GM18519 (cell line): ENCODE data around the gene SAMD10.
"Not testable (repeated sequence)": the region's sequence is repeated elsewhere in the genome, so short reads cannot be mapped to it uniquely, and the experiment has no call there.

Experiments
- ATAC-seq: cut with Tn5 transposase; IDR thresholded peaks from one replicate; pipeline ENCODE4 v1.9.1; 2021; ENCODE audit warnings: mild to moderate bottlenecking, moderate library complexity; ENCODE audit not compliant: unreplicated experiment, low FRiP score

SAMD10 gene

GRCh38 chr20:64003960-64004725 is 24.7 kb upstream of the SAMD10 start:
- no peak for ATAC-seq

- ATAC-seq = no peak
Measured at GRCh38 chr20:64001607-64002011, 22.2 kb upstream of the SAMD10 start.

- ATAC-seq = no peak
Measured at GRCh38 chr20:64000906-64001305, 21.5 kb upstream of the SAMD10 start.

GRCh38 chr20:63982937-63983336 is 3.5 kb upstream of the SAMD10 start:
- ATAC-seq = no peak

GRCh38 chr20:63980806-63981728 is 1.6 kb upstream of the SAMD10 start, which contains the start of gene PRPF6:
Gene PRPF6, plus strand, starts transcription at chr20:63981132. Its CDS starts 114 bp downstream, at chr20:63981246.
- ATAC-seq = peak; percentile 44

GRCh38 chr20:63980317-63980805 is 919 bp upstream of the SAMD10 start:
- peak; percentile 6 for ATAC-seq

GRCh38 chr20:63979229-63979556 is 249 bp downstream of the SAMD10 start:
- ATAC-seq = no peak

GRCh38 chr20:63978319-63979228 is 868 bp downstream of the SAMD10 start:
- ATAC-seq = no peak

GRCh38 chr20:63977739-63978276 is 1.6 kb downstream of the SAMD10 start:
- no peak for ATAC-seq

GRCh38 chr20:63976980-63977738 is 2.3 kb downstream of the SAMD10 start:
- ATAC-seq = no peak

- not testable (repeated sequence) for ATAC-seq
Measured at GRCh38 chr20:63976511-63976910, 2.9 kb downstream of the SAMD10 start.

- ATAC-seq = no peak
Measured at GRCh38 chr20:63974402-63975200, 4.8 kb downstream of the SAMD10 start.

- no peak for ATAC-seq
Measured at GRCh38 chr20:63973636-63974401, 5.6 kb downstream of the SAMD10 start.

GRCh38 chr20:63973160-63973479 is 6.3 kb downstream of the SAMD10 start:
- no peak for ATAC-seq

- ATAC-seq = no peak
Measured at GRCh38 chr20:63972312-63973159, 6.9 kb downstream of the SAMD10 start.

GRCh38 chr20:63971960-63972311 is 7.5 kb downstream of the SAMD10 start:
- not testable (repeated sequence) for ATAC-seq
